Measurements from ENCODE around the gene ZNF236. TPM values are rescaled to one million over a fixed set of nuclear protein-coding genes. Genes with fewer than 3 reads are reported as not detected.

ZNF236 gene
- total RNA-seq, 4 donors from 2014 or later, result 15.6 to 28.0 (median 20.6) TPM

DNA sequence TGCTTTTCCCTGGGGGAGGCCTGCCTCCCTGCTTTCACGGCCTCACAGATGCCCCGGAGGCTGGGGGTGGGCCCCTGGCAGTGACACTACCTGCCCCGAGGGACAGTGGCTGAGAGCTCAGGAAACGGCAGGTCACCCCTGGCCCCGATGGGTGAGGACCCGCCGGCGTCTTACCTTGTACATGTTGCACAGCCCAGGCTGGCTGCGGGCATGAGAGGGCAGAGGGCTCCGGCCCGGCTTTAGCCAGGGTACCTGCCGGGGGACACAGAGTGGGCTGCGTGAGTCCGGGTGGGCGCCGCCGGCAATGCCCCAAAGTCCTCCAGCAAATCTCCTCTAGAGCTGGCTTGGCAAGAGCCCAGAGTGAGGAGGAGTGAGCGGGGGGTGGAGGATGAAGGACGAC is 187.3 kb downstream of the ZNF236 start:
- 87 to 90% methylated on average over 15 to 19 of the region's 19 CpGs for WGBS, 2 donors
- intact Hi-C loops (cut with DNase I), result loop anchor here (5.0 kb wide), 2 partner anchors 48 to 193 kb away; no protein-coding TSS in a partner anchor

DNA sequence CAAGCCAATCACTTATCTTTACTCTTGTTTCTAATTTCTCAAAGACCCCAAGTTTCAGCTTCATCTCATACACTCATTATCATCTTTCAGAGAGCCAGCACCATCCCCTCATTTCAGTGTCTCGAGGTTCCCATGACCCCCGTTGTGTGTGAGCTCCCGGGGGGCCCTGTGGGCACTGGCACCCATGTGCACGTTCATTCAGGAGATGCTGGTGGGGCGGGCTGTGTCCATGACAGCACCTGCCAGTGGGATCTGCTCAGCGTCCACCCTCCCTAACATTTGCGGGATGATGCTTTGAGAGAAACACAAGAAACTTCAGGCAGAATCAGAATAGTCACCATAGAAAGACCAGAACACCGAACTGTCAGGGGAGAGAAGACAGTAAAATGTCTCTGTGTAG is 189.8 kb downstream of the ZNF236 start:
- Histone ChIP-seq H3K27me3 (no peaks in the 10 kb centered on the region), H3K4me3 (replicated peaks in 1 of 3) (no peak overlapping the region), H3K36me3 (peaks cover 0 to 4% of the 10 kb centered on the region in 2 donors), H3K4me1 (peaks cover 20 to 27% of the 10 kb centered on the region in 2 donors), H3K27ac (no peak overlapping the region), H3K9me3 (no peaks in the 10 kb centered on the region)
- intact Hi-C loops (cut with DNase I), result no loop called here
- no peak for TF ChIP-seq CTCF (IDR thresholded peaks at IDR 0.05)
- no peak for TF ChIP-seq POLR2A (IDR thresholded peaks at IDR 0.05)
- DNase-seq, result no peak
- 95 to 96% methylated on average over 8 of the region's 8 CpGs for whole genome bisulfite sequencing, 2 donors

More for the DNA sequence above, 187.3 kb downstream of the ZNF236 start:
- Histone ChIP-seq H3K4me3 (replicated peaks in 1 of 3) (no peak overlapping the region), H3K36me3 (no peaks in the 10 kb centered on the region), H3K27me3 (no peaks in the 10 kb centered on the region), H3K27ac (no peak overlapping the region), H3K4me1 (peaks cover 13 to 20% of the 10 kb centered on the region in 2 donors), H3K9me3 (no peaks in the 10 kb centered on the region)
- no peak for TF ChIP-seq CTCF (IDR thresholded peaks at IDR 0.05)
- no peak for TF ChIP-seq POLR2A (IDR thresholded peaks at IDR 0.05)
- no peak for DNase-seq

DNA sequence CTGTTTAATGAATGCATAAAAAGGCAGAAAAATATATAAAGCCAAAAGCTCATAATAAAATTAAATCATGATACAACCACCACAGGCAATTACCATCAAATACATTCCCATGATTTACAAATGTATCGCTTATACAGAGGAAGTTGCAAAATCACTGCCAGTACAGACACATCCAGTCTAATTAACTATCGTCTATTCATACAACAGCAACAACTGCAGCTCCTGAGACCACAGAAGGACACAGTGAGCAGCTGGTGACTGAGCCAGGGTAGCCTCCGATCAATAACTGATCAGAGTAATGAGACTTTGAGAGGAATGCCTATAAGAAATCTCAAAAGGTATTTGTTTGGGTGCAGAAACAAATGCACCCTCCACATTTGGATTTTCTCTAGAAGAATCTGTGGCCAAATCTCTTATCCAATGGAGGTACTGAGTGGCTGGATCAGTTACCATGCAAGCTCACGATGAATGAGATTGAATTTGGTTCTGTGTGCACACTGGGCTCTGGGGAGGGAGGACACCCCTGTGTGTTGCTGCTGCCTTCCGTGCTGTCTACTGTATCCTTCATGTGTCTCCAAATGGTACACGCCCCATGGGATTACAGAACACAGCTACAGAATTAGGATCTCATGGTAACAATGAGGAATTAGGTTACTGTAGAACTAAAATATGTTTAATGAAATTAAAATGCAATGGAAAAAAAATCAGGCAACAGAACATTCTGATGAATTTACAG is 190.6 kb downstream of the ZNF236 start:
- TF ChIP-seq POLR2A (IDR thresholded peaks at IDR 0.05), result no peak
- WGBS, 2 donors, result 87 to 95% methylated on average over 6 of the region's 6 CpGs

GRCh38 chr18:77013811-77014521 is 191.6 kb downstream of the ZNF236 start:
- TF ChIP-seq CTCF (IDR thresholded peaks at IDR 0.05) (no peak), POLR2A (IDR thresholded peaks at IDR 0.05) (peak in 1 of 2 donors; percentile 19)
- H3K4me1 ChIP-seq, result peaks cover 24 to 31% of the 10 kb centered on the region in 2 donors
- no peaks in the 10 kb centered on the region for H3K27me3 ChIP-seq
- no peak overlapping the region for H3K4me3 ChIP-seq (replicated peaks in 1 of 3)
- intact Hi-C loops (cut with DNase I), result no loop called here
- peak overlapping the region; percentile 81 to 91 (median 88) for H3K27ac ChIP-seq
- no peaks in the 10 kb centered on the region for H3K9me3 ChIP-seq
- DNase-seq, result peak; percentile 90 to 91
- WGBS, 2 donors, result 46 to 53% methylated on average over 18 of the region's 18 CpGs
- H3K36me3 ChIP-seq, result peaks cover 0 to 4% of the 10 kb centered on the region in 2 donors

More for the DNA sequence above, 190.6 kb downstream of the ZNF236 start:
- intact Hi-C loops (cut with DNase I), result no loop called here
- DNase-seq, result no peak
- Histone ChIP-seq H3K9me3 (no peaks in the 10 kb centered on the region), H3K27ac (peak overlapping the region; percentile 55 to 91 (median 81)), H3K27me3 (no peaks in the 10 kb centered on the region), H3K36me3 (peaks cover 0 to 4% of the 10 kb centered on the region in 2 donors), H3K4me1 (peaks cover 24 to 31% of the 10 kb centered on the region in 2 donors), H3K4me3 (replicated peaks in 1 of 3) (no peak overlapping the region)

DNA sequence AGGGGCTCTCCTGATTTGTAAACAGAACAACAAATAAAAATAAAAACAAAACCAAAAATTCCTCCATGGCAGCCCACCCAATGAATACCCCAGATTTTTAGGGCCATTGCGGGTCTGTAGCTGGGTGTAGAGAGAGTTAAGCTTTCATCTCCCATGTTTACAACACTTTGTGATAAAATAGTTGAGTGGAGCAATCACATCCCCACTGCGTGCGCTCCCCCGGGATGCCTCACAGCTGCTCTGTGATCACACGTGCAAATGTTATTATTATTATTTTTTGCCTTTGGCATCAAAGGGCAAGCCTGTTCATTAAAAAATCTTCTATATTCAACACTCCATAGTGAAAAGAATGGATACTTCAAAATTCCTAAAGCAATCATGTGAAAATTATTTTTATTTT is 192.2 kb downstream of the ZNF236 start:
- no peak for DNase-seq
- peaks cover 0 to 4% of the 10 kb centered on the region in 2 donors for H3K36me3 ChIP-seq
- H3K27ac ChIP-seq, result peak overlapping the region; percentile 81 to 91 (median 88)
- no peak overlapping the region for H3K4me3 ChIP-seq (replicated peaks in 1 of 3)
- H3K9me3 ChIP-seq, result no peaks in the 10 kb centered on the region
- H3K27me3 ChIP-seq, result no peaks in the 10 kb centered on the region
- TF ChIP-seq CTCF (IDR thresholded peaks at IDR 0.05), result no peak
- no peak for TF ChIP-seq POLR2A (IDR thresholded peaks at IDR 0.05)
- H3K4me1 ChIP-seq, result peaks cover 24 to 31% of the 10 kb centered on the region in 2 donors
- intact Hi-C loops (cut with DNase I), result no loop called here
- 91 to 97% methylated on average over 5 of the region's 5 CpGs for WGBS, 2 donors
